GM19455 (cell line): ENCODE results near the gene RRAS2.
A peak's percentile ranks its signal among the peaks of the same experiment; 100 is the strongest.
"Not testable (repeated sequence)": the region's sequence is repeated elsewhere in the genome, so short reads cannot be mapped to it uniquely, and the experiment has no call there.

Source experiments
- ATAC-seq: cut with Tn5 transposase; IDR thresholded peaks from one replicate; pipeline ENCODE4 v1.9.1; 2021; ENCODE audit not compliant: unreplicated experiment

RRAS2 gene

GRCh38 chr11:14308897-14309387, 50.0 kb downstream of the RRAS2 start:
- ATAC-seq = no peak

GRCh38 chr11:14308114-14308896, 50.7 kb downstream of the RRAS2 start:
- peak; percentile 49 for ATAC-seq

- no peak for ATAC-seq
Observed at GRCh38 chr11:14306481-14306880, 52.5 kb downstream of the RRAS2 start.

- ATAC-seq = no peak
Observed at GRCh38 chr11:14305649-14306048, 53.3 kb downstream of the RRAS2 start.

GRCh38 chr11:14304601-14305000, 54.4 kb downstream of the RRAS2 start:
- no peak for ATAC-seq

GRCh38 chr11:14300661-14301304, 58.2 kb downstream of the RRAS2 start:
- peak; percentile 78 for ATAC-seq

- ATAC-seq = no peak
Observed at GRCh38 chr11:14299921-14300320, 59.1 kb downstream of the RRAS2 start.

GRCh38 chr11:14290422-14290821, 68.6 kb downstream of the RRAS2 start:
- no peak for ATAC-seq

GRCh38 chr11:14288189-14288935, 70.6 kb downstream of the RRAS2 start:
- no peak for ATAC-seq

- ATAC-seq = not testable (repeated sequence)
Observed at GRCh38 chr11:14278869-14279268, 80.1 kb downstream of the RRAS2 start.

- ATAC-seq = no peak
Observed at GRCh38 chr11:14275076-14275475, 83.9 kb downstream of the RRAS2 start.

- ATAC-seq = no peak
Observed at GRCh38 chr11:14273895-14274294, 85.1 kb downstream of the RRAS2 start.

- peak; percentile 62 for ATAC-seq
Observed at GRCh38 chr11:14270690-14271542, 88.1 kb downstream of the RRAS2 start.

- ATAC-seq = no peak
Observed at GRCh38 chr11:14269692-14270573, 89.0 kb downstream of the RRAS2 start.

- no peak for ATAC-seq
Observed at GRCh38 chr11:14267861-14268635, 90.9 kb downstream of the RRAS2 start.

GRCh38 chr11:14266622-14267021, 92.4 kb downstream of the RRAS2 start:
- ATAC-seq = no peak

GRCh38 chr11:14264966-14265365, 94.0 kb downstream of the RRAS2 start:
- ATAC-seq = no peak

GRCh38 chr11:14262271-14262846, 96.6 kb downstream of the RRAS2 start:
- ATAC-seq = no peak

GRCh38 chr11:14261066-14261465, 97.9 kb downstream of the RRAS2 start:
- ATAC-seq = no peak
